ENCODE data around the gene VSTM4.

Gene VSTM4

GRCh38 chr10:49047128-49047639, 68.1 kb downstream of the VSTM4 start:
- H3K79me2 ChIP-seq (ENCODE audit: control insufficient read depth, low read length): no peaks in the 10 kb centered on the region
- H4K20me1 ChIP-seq (ENCODE audit: control insufficient read depth, insufficient read depth, low read depth, low read length): no peaks in the 10 kb centered on the region

GRCh38 chr10:49044293-49045193, 70.8 kb downstream of the VSTM4 start:
- H3K79me2 ChIP-seq (ENCODE audit: control insufficient read depth, low read length): no peaks in the 10 kb centered on the region
- H3K27ac ChIP-seq (ENCODE audit: low read depth, low read length): no peak overlapping the region
- H3K9me3 ChIP-seq (ENCODE audit: control insufficient read depth, insufficient read depth, low read length): no peaks in the 10 kb centered on the region
- no peak for TF ChIP-seq CTCF (IDR thresholded peaks at IDR 0.05; ENCODE audit: low read depth, low read length, poor library complexity, severe bottlenecking)
- no peak for TF ChIP-seq EZH2phosphoT487 (IDR thresholded peaks at IDR 0.05; ENCODE audit: borderline replicate concordance, low read length)
- H3K4me2 ChIP-seq (ENCODE audit: low read length): no peak overlapping the region
- H3K9me2 ChIP-seq (replicated peaks; ENCODE audit: control insufficient read depth, low read length): no peaks in the 10 kb centered on the region
- no peak overlapping the region for H3K4me3 ChIP-seq (ENCODE audit: low read length)
- peaks cover 4% of the 10 kb centered on the region; the same call in 1 of the 2 replicates for H3K27me3 ChIP-seq (ENCODE audit: control insufficient read depth, low read length)
- H3K36me3 ChIP-seq (ENCODE audit: control insufficient read depth, low read length): no peaks in the 10 kb centered on the region
- no peaks in the 10 kb centered on the region for H3K4me1 ChIP-seq (ENCODE audit: control insufficient read depth, low read length)
- no peaks in the 10 kb centered on the region for H3F3A ChIP-seq (ENCODE audit: control insufficient read depth, insufficient read depth)
- H4K20me1 ChIP-seq (ENCODE audit: control insufficient read depth, insufficient read depth, low read depth, low read length): no peaks in the 10 kb centered on the region

More at GRCh38 chr10:49047128-49047639, 68.1 kb downstream of the VSTM4 start:
- Histone ChIP-seq H3K27ac (ENCODE audit: low read depth, low read length) (no peak overlapping the region), H3K9me3 (ENCODE audit: control insufficient read depth, insufficient read depth, low read length) (no peaks in the 10 kb centered on the region), H3K27me3 (ENCODE audit: control insufficient read depth, low read length) (peaks cover 4% of the 10 kb centered on the region; the same call in 1 of the 2 replicates), H3F3A (ENCODE audit: control insufficient read depth, insufficient read depth) (no peaks in the 10 kb centered on the region), H3K9me2 (replicated peaks; ENCODE audit: control insufficient read depth, low read length) (no peaks in the 10 kb centered on the region), H3K4me2 (ENCODE audit: low read length) (no peak overlapping the region), H3K36me3 (ENCODE audit: control insufficient read depth, low read length) (no peaks in the 10 kb centered on the region), H3K4me1 (ENCODE audit: control insufficient read depth, low read length) (peaks cover 4% of the 10 kb centered on the region), H3K4me3 (ENCODE audit: low read length) (no peak overlapping the region)
- TF ChIP-seq EZH2phosphoT487 (IDR thresholded peaks at IDR 0.05; ENCODE audit: borderline replicate concordance, low read length): no peak
- TF ChIP-seq CTCF (IDR thresholded peaks at IDR 0.05; ENCODE audit: low read depth, low read length, poor library complexity, severe bottlenecking): no peak

GRCh38 chr10:49040601-49041000, 74.7 kb downstream of the VSTM4 start:
- H3K9me3 ChIP-seq (ENCODE audit: control insufficient read depth, insufficient read depth, low read length): no peaks in the 10 kb centered on the region
- peaks cover 4% of the 10 kb centered on the region; the same call in 1 of the 2 replicates for H3K27me3 ChIP-seq (ENCODE audit: control insufficient read depth, low read length)
- no peaks in the 10 kb centered on the region for H3K4me1 ChIP-seq (ENCODE audit: control insufficient read depth, low read length)
- no peaks in the 10 kb centered on the region for H4K20me1 ChIP-seq (ENCODE audit: control insufficient read depth, insufficient read depth, low read depth, low read length)
- no peak for TF ChIP-seq CTCF (IDR thresholded peaks at IDR 0.05; ENCODE audit: low read depth, low read length, poor library complexity, severe bottlenecking)
- TF ChIP-seq EZH2phosphoT487 (IDR thresholded peaks at IDR 0.05; ENCODE audit: borderline replicate concordance, low read length): no peak
- no peak overlapping the region for H3K27ac ChIP-seq (ENCODE audit: low read depth, low read length)
- no peaks in the 10 kb centered on the region for H3K9me2 ChIP-seq (replicated peaks; ENCODE audit: control insufficient read depth, low read length)
- H3K4me3 ChIP-seq (ENCODE audit: low read length): no peak overlapping the region
- no peak overlapping the region for H3K4me2 ChIP-seq (ENCODE audit: low read length)
- no peaks in the 10 kb centered on the region for H3F3A ChIP-seq (ENCODE audit: control insufficient read depth, insufficient read depth)
- no peaks in the 10 kb centered on the region for H3K79me2 ChIP-seq (ENCODE audit: control insufficient read depth, low read length)
- no peaks in the 10 kb centered on the region for H3K36me3 ChIP-seq (ENCODE audit: control insufficient read depth, low read length)

Measured in DOHH2 (cell line).